HepG2 (cell line): ENCODE measurements around the gene CNNM1. TPM values are rescaled to one million over a fixed set of nuclear protein-coding genes. Genes with fewer than 3 reads are reported as not detected.
A peak's percentile ranks its signal among the peaks of the same experiment; 100 is the strongest.

Experiments
- ATAC-seq: fragments of 200-7000 bp; cut with Tn5 transposase; 3 replicates; pipeline ENCODE4 v1.9.1; 2020; ENCODE audit warnings: mild to moderate bottlenecking, moderate library complexity
- BruUV-seq: library from RNA; stranded (reverse); fragments of 400-500 nt; replicated peaks from 2 replicates; lab custom pipeline; 2021; lab: Mats Ljungman, UMichigan
- CTCF ChIA-PET: fragments of 300-600 bp; formaldehyde crosslinking; extraction: SDS; loops from one replicate; lab custom pipeline; 2021; ENCODE audit warnings: low total read pairs, inconsistent platforms, low intra/inter-chr PET ratio; lab: Yijun Ruan, JAX
- POLR2A ChIA-PET: fragments of 350-600 bp; sonication (Branson Sonifier 250); formaldehyde crosslinking; loops from one replicate; lab custom pipeline; 2020; ENCODE audit warnings: antibody characterized with exemption, inconsistent platforms; lab: Yijun Ruan, JAX
- DNase-seq: peaks from one replicate; pipeline ENCODE4 v3.0.0-alpha.2; 2015; ENCODE audit warnings: low spot score
- FAIRE-seq: peaks from 3 replicates; lab custom pipeline; 2011; peaks lifted over from hg19 to GRCh38; lab: Jason Lieb, UNC
- H2AFZ ChIP-seq: one replicate; pipeline ENCODE4 v1.6.1; 2011; ENCODE audit warnings: low read length, inconsistent platforms
- H3K27ac ChIP-seq: fragments of 300-600 bp; 3 replicates; pipeline ENCODE4 v1.8.0; 2011; ENCODE audit warnings: mixed run types, mild to moderate bottlenecking, mixed read lengths, low read length, inconsistent platforms; ENCODE audit not compliant: insufficient read depth; ENCODE audit errors: extremely low read length
- H3K27me3 ChIP-seq, 2 experiments: fragments of 200-600 bp in 1 of 2; 2 replicates in 1 of 2; 3 replicates in 1 of 2; pipeline versions ENCODE4 v1.6.0 to v1.8.0; 2011; ENCODE audit warnings: low read length in 2 of 2, mild to moderate bottlenecking in 2 of 2, moderate library complexity in 2 of 2, inconsistent platforms in 1 of 2; ENCODE audit not compliant: insufficient read depth in 2 of 2, control insufficient read depth in 1 of 2
- H3K36me3 ChIP-seq, 2 experiments: fragments of 200-600 bp in 1 of 2; replicated peaks in 1 of 2; 2 replicates in 1 of 2; 3 replicates in 1 of 2; pipeline versions ENCODE4 v1.5.1 to v1.8.0; 2011; ENCODE audit warnings: low read length in 2 of 2, inconsistent platforms in 1 of 2; ENCODE audit not compliant: insufficient read depth in 2 of 2, control insufficient read depth in 1 of 2
- H3K4me1 ChIP-seq: 2 replicates; pipeline ENCODE4 v1.5.1; 2012; ENCODE audit warnings: low read length, inconsistent platforms; ENCODE audit not compliant: insufficient read depth
- H3K4me2 ChIP-seq: 2 replicates; pipeline ENCODE4 v1.6.0; 2011; ENCODE audit warnings: low read depth, low read length, inconsistent platforms
- H3K4me3 ChIP-seq, 3 experiments: fragments of 200-600 bp in 1 of 3; sonication (generic), shearing (Covaris generic) in 1 of 3; replicated peaks in 1 of 3; 2 replicates each; pipeline ENCODE4 v1.5.1; 2011 to 2016; ENCODE audit warnings: low read length in 3 of 3, inconsistent platforms in 2 of 3, low read depth in 2 of 3, mild to moderate bottlenecking in 2 of 3, control low read depth in 1 of 3, mixed read lengths in 1 of 3; ENCODE audit not compliant: insufficient read depth in 1 of 3
- H3K79me2 ChIP-seq: one replicate; pipeline ENCODE4 v1.6.1; 2011; ENCODE audit warnings: low read length, inconsistent platforms; ENCODE audit not compliant: insufficient read depth
- H3K9ac ChIP-seq: 2 replicates; pipeline ENCODE4 v1.6.0; 2011; ENCODE audit warnings: mild to moderate bottlenecking, low read depth, low read length, inconsistent platforms; ENCODE audit not compliant: insufficient read depth
- H3K9me3 ChIP-seq: 2 replicates; pipeline ENCODE4 v1.5.1; 2012; ENCODE audit warnings: mild to moderate bottlenecking, low read length
- H4K20me1 ChIP-seq: 2 replicates; pipeline ENCODE4 v1.6.0; 2011; ENCODE audit warnings: inconsistent platforms, mild to moderate bottlenecking, low read length, moderate library complexity; ENCODE audit not compliant: insufficient read depth
- BRCA1 ChIP-seq: sonication (generic); formaldehyde crosslinking; IDR thresholded peaks from 2 replicates; pipeline ENCODE4 v1.4.0; 2020; ENCODE audit warnings: missing genetic modification reagents
- FOXA1 ChIP-seq, 2 experiments: fragments of 450-650 bp in 1 of 2; sonication (generic) in 1 of 2; formaldehyde crosslinking in 1 of 2; IDR thresholded peaks; 2 replicates each; pipeline versions ENCODE4 v1.4.0 to v1.6.1; 2016 to 2020; ENCODE audit warnings: missing genetic modification reagents in 1 of 2
- FOXK1 ChIP-seq: sonication (generic); formaldehyde crosslinking; IDR thresholded peaks from 2 replicates; pipeline ENCODE4 v1.4.0; 2020; ENCODE audit warnings: low read depth, missing genetic modification reagents, borderline replicate concordance
- IRF2 ChIP-seq: IDR thresholded peaks from 2 replicates; pipeline ENCODE4 v1.6.1; 2018; ENCODE audit warnings: missing genetic modification reagents, missing compliant biosample characterization
- MED1 ChIP-seq: sonication (generic); formaldehyde crosslinking; IDR thresholded peaks from 2 replicates; pipeline ENCODE4 v1.4.0; 2020; ENCODE audit warnings: missing genetic modification reagents
- SALL2 ChIP-seq: sonication (generic); formaldehyde crosslinking; IDR thresholded peaks from 2 replicates; pipeline ENCODE4 v1.8.1; 2023; ENCODE audit warnings: mild to moderate bottlenecking, missing genetic modification reagents, inconsistent platforms
- TSC22D2 ChIP-seq: sonication (generic); formaldehyde crosslinking; IDR thresholded peaks from 2 replicates; pipeline ENCODE4 v1.5.1; 2020; ENCODE audit warnings: missing genetic modification reagents, mild to moderate bottlenecking, borderline replicate concordance
- ZFP82 ChIP-seq: sonication (generic); formaldehyde crosslinking; IDR thresholded peaks from 2 replicates; pipeline ENCODE4 v1.5.1; 2020; ENCODE audit warnings: mild to moderate bottlenecking, missing genetic modification reagents, borderline replicate concordance
- ZNF772 ChIP-seq: sonication (generic); formaldehyde crosslinking; IDR thresholded peaks from 2 replicates; pipeline ENCODE4 v1.5.0; 2020; ENCODE audit warnings: mild to moderate bottlenecking, missing genetic modification reagents
- ZSCAN31 ChIP-seq: sonication (generic); formaldehyde crosslinking; IDR thresholded peaks from 2 replicates; pipeline ENCODE4 v1.5.0; 2020; ENCODE audit warnings: low read depth, mild to moderate bottlenecking, missing genetic modification reagents
- WGBS: methylation state at CpG from one replicate; pipeline ENCODE4 v1.1.6; 2017; ENCODE audit warnings: low lambda C conversion rate; 5-methylcytosine and 5-hydroxymethylcytosine counted together
- in situ Hi-C: cut with HindIII; loops from 2 replicates; pipeline ENCODE4 v1.10.0; 2017; ENCODE audit warnings: low pct_unique_long_range_greater_than_20kb; ENCODE audit not compliant: extremely low pct_ligation_motif_present
- intact Hi-C: fragments of 100-400 bp; cut with micrococcal nuclease; formaldehyde crosslinking; loops from one replicate; pipeline ENCODE4 v1.10.0; 2022; ENCODE audit not compliant: unreplicated experiment
- polyA plus RNA-seq, 8 experiments: library from polyadenylated mRNA; depleted of rRNA in 3 of 8; stranded (reverse) in 7 of 8; unstranded in 1 of 8; fragments of >200 nt; fragmentation: Illumina TruSeq in 4 of 8; extraction: Trizol in 4 of 8; gene quantifications; 2 replicates each; pipeline versions ENCODE4 v1.2.1 to v1.2.3, GENCODE V29; 2011 to 2016; ENCODE audit warnings: low read depth in 4 of 8, missing spikeins in 1 of 8, mixed read lengths in 1 of 8; ENCODE audit not compliant: insufficient read depth in 1 of 8
- total RNA-seq, 5 experiments: library from RNA; depleted of rRNA; stranded (reverse); fragments of >200 nt; fragmentation: Illumina TruSeq; extraction: Trizol; gene quantifications; 2 replicates each; pipeline ENCODE4 v1.2.3, GENCODE V29; 2016; ENCODE audit warnings: low read depth in 1 of 5
- TF ChIP-seq, protein P1 (sequence below): sonication (generic); formaldehyde crosslinking; IDR thresholded peaks from 2 replicates; pipeline ENCODE4 v1.5.0; 2020; ENCODE audit warnings: mild to moderate bottlenecking, missing genetic modification reagents, borderline replicate concordance
- TF ChIP-seq, protein P2 (sequence below): sonication (generic); formaldehyde crosslinking; IDR thresholded peaks from 2 replicates; pipeline ENCODE4 v1.4.0; 2020; ENCODE audit warnings: mild to moderate bottlenecking, missing genetic modification reagents

The CNNM1 gene
- total and polyA plus RNA-seq, 2 of the 13 experiments (the other 11 are each of a cell fraction or from before 2014, with no cell fraction given): 4.3 to 9.6 TPM

DNA sequence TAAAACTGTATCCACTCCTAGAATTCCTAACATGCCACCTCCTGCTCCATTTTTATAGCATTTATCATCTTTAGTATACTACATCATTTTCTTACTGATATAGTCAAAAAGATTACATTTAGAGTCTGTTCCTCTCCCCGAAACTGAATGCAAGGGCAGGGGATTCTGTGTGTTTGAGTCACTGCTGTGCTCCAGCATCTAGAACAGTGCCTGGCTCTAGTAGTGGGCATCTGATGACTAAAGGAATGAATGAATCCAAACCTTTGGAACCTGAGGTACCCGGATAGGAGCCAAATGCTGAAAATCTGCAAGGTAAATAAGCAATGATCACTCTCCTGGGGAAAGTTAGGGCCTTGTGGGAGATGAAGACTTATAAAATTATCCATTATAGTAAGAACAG, 82.4 kb downstream of the CNNM1 start:
- FAIRE-seq (no peak), DNase-seq (no peak), ATAC-seq (no peak)
- H3K27ac ChIP-seq: peak overlapping the region; percentile 49
- no peak overlapping the region for H2AFZ ChIP-seq
- in situ Hi-C loops (no loop called here), intact Hi-C loops (no loop called here)
- no peak overlapping the region for H3K4me3 ChIP-seq
- ChIA-PET CTCF (no interaction called here), POLR2A (interaction anchor here (0.6 to 2.1 kb wide), 5 partner anchors 9 to 1001 kb away, joined by 3 to 25 read pairs (median 3); partner anchors contain the start of gene GOT1)
- H3K79me2 ChIP-seq: peaks cover 24% of the 10 kb centered on the region
- peaks cover 15 to 30% of the 10 kb centered on the region in 2 experiments for H3K36me3 ChIP-seq
- no TSS peak for BruUV-seq
- WGBS: 88% methylated on average over 2 of the region's 2 CpGs
- H3K9me3 ChIP-seq: no peaks in the 10 kb centered on the region
- H3K27me3 ChIP-seq: no peaks in the 10 kb centered on the region
- H3K9ac ChIP-seq: no peak overlapping the region
- 0 out of 2 replicates have a peak, but pooled peaks cover 6% of the 10 kb centered on the region for H4K20me1 ChIP-seq
- TF ChIP-seq FOXA1 (IDR thresholded peaks at IDR 0.05) (no peak), FOXA1 (CRISPR knock-in tag; IDR thresholded peaks at IDR 0.05) (no peak), TSC22D2 (CRISPR knock-in tag) (no peak), MED1 (CRISPR knock-in tag) (no peak)
- peaks cover 20% of the 10 kb centered on the region for H3K4me1 ChIP-seq
- H3K4me2 ChIP-seq: no peak overlapping the region

DNA sequence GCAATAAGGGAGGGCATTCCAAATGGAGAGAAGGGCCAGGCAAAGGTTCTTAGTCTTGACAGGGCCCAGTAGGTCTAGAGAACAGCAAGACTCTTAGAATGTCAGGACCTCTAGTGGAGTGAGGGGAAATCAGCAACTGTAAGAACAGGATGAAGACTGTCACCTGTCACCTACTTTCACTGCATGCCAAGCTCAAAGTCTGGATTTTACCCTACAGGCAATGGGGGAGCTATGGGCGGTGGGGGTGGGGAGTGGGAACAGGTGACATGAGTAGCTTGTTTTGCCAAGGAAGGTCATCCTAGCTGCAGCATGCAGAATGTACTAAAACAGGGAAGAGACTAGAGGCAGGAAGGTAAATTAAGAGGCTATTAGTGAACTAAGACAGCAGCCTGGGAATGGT, 82.9 kb downstream of the CNNM1 start:
- H3K79me2 ChIP-seq: peaks cover 24% of the 10 kb centered on the region
- no peak overlapping the region for H3K4me3 ChIP-seq
- DNase-seq: peak; percentile 75
- BruUV-seq: no TSS peak
- 0 out of 2 replicates have a peak, but pooled peaks cover 6% of the 10 kb centered on the region for H4K20me1 ChIP-seq
- H3K9me3 ChIP-seq: no peaks in the 10 kb centered on the region
- peak; percentile 77 for FAIRE-seq
- WGBS: 18% methylated on average over 1 of the region's 1 CpG
- CTCF ChIA-PET: no interaction called here
- H2AFZ ChIP-seq: no peak overlapping the region
- 0 out of 2 replicates have a peak overlapping the region, but pooled peaks have one; percentile 34 for H3K9ac ChIP-seq
- H3K27me3 ChIP-seq: no peaks in the 10 kb centered on the region
- peak overlapping the region; percentile 49 for H3K27ac ChIP-seq
- peaks cover 20% of the 10 kb centered on the region for H3K4me1 ChIP-seq
- no peak overlapping the region; the same call in 1 of the 2 replicates for H3K4me2 ChIP-seq
- peaks cover 11 to 25% of the 10 kb centered on the region in 2 experiments for H3K36me3 ChIP-seq
- POLR2A ChIA-PET: interaction anchor here (0.6 to 2.1 kb wide), 5 partner anchors 8 to 1002 kb away, joined by 3 to 25 read pairs (median 3); partner anchors contain the start of gene GOT1
- peak; percentile 98 for ATAC-seq
- in situ Hi-C loops (no loop called here), intact Hi-C loops (loop anchor here (2.0 kb wide), 2 partner anchors 15 to 19 kb away; partner anchors contain the start of gene GOT1)
- peak; percentile 38; the same call in 1 of the 2 replicates for TF ChIP-seq IRF2
- no peak for TF ChIP-seq BRCA1 (CRISPR knock-in tag)
- no peak; the same call in 1 of the 2 replicates for TF ChIP-seq FOXK1 (CRISPR knock-in tag)
- TF ChIP-seq, protein P1, sequence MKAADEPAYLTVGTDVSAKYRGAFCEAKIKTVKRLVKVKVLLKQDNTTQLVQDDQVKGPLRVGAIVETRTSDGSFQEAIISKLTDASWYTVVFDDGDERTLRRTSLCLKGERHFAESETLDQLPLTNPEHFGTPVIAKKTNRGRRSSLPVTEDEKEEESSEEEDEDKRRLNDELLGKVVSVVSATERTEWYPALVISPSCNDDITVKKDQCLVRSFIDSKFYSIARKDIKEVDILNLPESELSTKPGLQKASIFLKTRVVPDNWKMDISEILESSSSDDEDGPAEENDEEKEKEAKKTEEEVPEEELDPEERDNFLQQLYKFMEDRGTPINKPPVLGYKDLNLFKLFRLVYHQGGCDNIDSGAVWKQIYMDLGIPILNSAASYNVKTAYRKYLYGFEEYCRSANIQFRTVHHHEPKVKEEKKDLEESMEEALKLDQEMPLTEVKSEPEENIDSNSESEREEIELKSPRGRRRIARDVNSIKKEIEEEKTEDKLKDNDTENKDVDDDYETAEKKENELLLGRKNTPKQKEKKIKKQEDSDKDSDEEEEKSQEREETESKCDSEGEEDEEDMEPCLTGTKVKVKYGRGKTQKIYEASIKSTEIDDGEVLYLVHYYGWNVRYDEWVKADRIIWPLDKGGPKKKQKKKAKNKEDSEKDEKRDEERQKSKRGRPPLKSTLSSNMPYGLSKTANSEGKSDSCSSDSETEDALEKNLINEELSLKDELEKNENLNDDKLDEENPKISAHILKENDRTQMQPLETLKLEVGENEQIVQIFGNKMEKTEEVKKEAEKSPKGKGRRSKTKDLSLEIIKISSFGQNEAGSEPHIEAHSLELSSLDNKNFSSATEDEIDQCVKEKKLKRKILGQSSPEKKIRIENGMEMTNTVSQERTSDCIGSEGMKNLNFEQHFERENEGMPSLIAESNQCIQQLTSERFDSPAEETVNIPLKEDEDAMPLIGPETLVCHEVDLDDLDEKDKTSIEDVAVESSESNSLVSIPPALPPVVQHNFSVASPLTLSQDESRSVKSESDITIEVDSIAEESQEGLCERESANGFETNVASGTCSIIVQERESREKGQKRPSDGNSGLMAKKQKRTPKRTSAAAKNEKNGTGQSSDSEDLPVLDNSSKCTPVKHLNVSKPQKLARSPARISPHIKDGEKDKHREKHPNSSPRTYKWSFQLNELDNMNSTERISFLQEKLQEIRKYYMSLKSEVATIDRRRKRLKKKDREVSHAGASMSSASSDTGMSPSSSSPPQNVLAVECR: peak; percentile 36; the same call in 1 of the 2 replicates
- no peak for TF ChIP-seq ZNF772
- no peak for TF ChIP-seq ZFP82 (CRISPR knock-in tag)
- no peak for TF ChIP-seq SALL2 (CRISPR knock-in tag)
- no peak for TF ChIP-seq ZSCAN31 (CRISPR knock-in tag)
- TF ChIP-seq, protein P2, sequence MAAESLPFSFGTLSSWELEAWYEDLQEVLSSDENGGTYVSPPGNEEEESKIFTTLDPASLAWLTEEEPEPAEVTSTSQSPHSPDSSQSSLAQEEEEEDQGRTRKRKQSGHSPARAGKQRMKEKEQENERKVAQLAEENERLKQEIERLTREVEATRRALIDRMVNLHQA (CRISPR knock-in tag): no peak
